Tibial nerve (tissue), 4 donors: ENCODE results near the gene LRRC14B.

Source experiments
- CTCF ChIP-seq, 5 experiments: fragments of 200-600 bp in 3 of 5; fragments of 450-650 bp in 2 of 5; sonication (generic) in 3 of 5; IDR thresholded peaks; one replicate each; pipeline ENCODE4 v1.5.1; 2016 to 2019; ENCODE audit warnings: antibody characterized with exemption in 5 of 5, mild to moderate bottlenecking in 3 of 5, moderate library complexity in 2 of 5
- EP300 ChIP-seq, 2 donors: sonication (generic); formaldehyde crosslinking; IDR thresholded peaks; one replicate each; pipeline ENCODE4 v1.6.1; 2017; ENCODE audit warnings: antibody characterized with exemption in 2 of 2, mild to moderate bottlenecking in 1 of 2
- POLR2A ChIP-seq, 2 donors: fragments of 450-650 bp; IDR thresholded peaks; one replicate each; pipeline ENCODE4 v1.6.1; 2017; ENCODE audit warnings: antibody characterized with exemption in 2 of 2, mild to moderate bottlenecking in 2 of 2, moderate library complexity in 2 of 2

GRCh38 chr5:189976-190365 is 1.3 kb upstream of the LRRC14B start:
- TF ChIP-seq POLR2A (IDR thresholded peaks at IDR 0.05), result no peak
- no peak for TF ChIP-seq CTCF (IDR thresholded peaks at IDR 0.05)
- TF ChIP-seq EP300 (IDR thresholded peaks at IDR 0.05), result no peak
